GM12878 (cell line): ENCODE results near the gene IMMP2L. TPM values are rescaled to one million over a fixed set of nuclear protein-coding genes. Genes with fewer than 3 reads are reported as not detected.

Source experiments
- ATAC-seq: fragments of 200-7000 bp; cut with Tn5 transposase; 3 replicates; pipeline ENCODE4 v1.9.1; 2020; ENCODE audit warnings: mild to moderate bottlenecking, moderate library complexity
- BruUV-seq: library from RNA; stranded (reverse); fragments of 400-500 nt; replicated peaks from 2 replicates; lab custom pipeline; 2021; lab: Mats Ljungman, UMichigan
- CTCF ChIA-PET: fragments of 300-600 bp; sonication (Branson Sonifier 250); formaldehyde crosslinking; extraction: SDS; loops from one replicate; lab custom pipeline; 2021; ENCODE audit warnings: inconsistent platforms; lab: Yijun Ruan, JAX
- POLR2A ChIA-PET: fragments of 350-600 bp; formaldehyde crosslinking; extraction: SDS; loops from one replicate; lab custom pipeline; 2021; ENCODE audit warnings: inconsistent platforms; lab: Charles Lee
- RAD21 ChIA-PET: fragments of 300-600 bp; sonication (Branson Sonifier 250); formaldehyde crosslinking; loops from one replicate; lab custom pipeline; 2023; ENCODE audit warnings: antibody characterized with exemption; ENCODE audit not compliant: unreplicated experiment; lab: Charles Lee
- SMC1A ChIA-PET: fragments of 300-600 bp; sonication (Branson Sonifier 250); formaldehyde crosslinking; loops from one replicate; lab custom pipeline; 2023; ENCODE audit not compliant: unreplicated experiment, uncharacterized antibody; lab: Charles Lee
- DNase-seq: peaks from one replicate; pipeline ENCODE4 v3.0.0-alpha.2; 2011; ENCODE audit warnings: low read depth, low spot score
- FAIRE-seq: peaks from 3 replicates; lab custom pipeline; 2011; peaks lifted over from hg19 to GRCh38; lab: Jason Lieb, UNC
- H2AFZ ChIP-seq: 2 replicates; pipeline ENCODE4 v1.6.0; 2011; ENCODE audit warnings: low read depth, low read length, control low read depth; ENCODE audit not compliant: control insufficient read depth
- H3K27ac ChIP-seq: 2 replicates; pipeline ENCODE4 v1.5.1; 2011; ENCODE audit warnings: control low read depth; ENCODE audit not compliant: control insufficient read depth, insufficient read depth
- H3K27me3 ChIP-seq, 2 experiments: replicated peaks in 1 of 2; 2 replicates each; pipeline versions ENCODE4 v1.6.0 to v1.6.1; 2011; ENCODE audit warnings: low read length in 1 of 2; ENCODE audit not compliant: control insufficient read depth in 2 of 2, insufficient read depth in 2 of 2
- H3K36me3 ChIP-seq, 2 experiments: 2 replicates each; pipeline ENCODE4 v1.5.1; 2011; ENCODE audit warnings: low read length in 1 of 2; ENCODE audit not compliant: control insufficient read depth in 2 of 2, insufficient read depth in 2 of 2
- H3K4me1 ChIP-seq: 2 replicates; pipeline ENCODE4 v1.6.1; 2011; ENCODE audit warnings: mild to moderate bottlenecking, low read length, moderate library complexity, mixed read lengths; ENCODE audit not compliant: control insufficient read depth, insufficient read depth
- H3K4me2 ChIP-seq: 2 replicates; pipeline ENCODE4 v1.6.0; 2011; ENCODE audit warnings: control low read depth; ENCODE audit not compliant: control insufficient read depth, insufficient read depth
- H3K4me3 ChIP-seq: fragments of 200-600 bp; sonication (generic); 2 replicates; pipeline ENCODE4 v1.5.1; 2016
- H3K79me2 ChIP-seq: 2 replicates; pipeline ENCODE4 v1.6.0; 2011; ENCODE audit warnings: low read length; ENCODE audit not compliant: control insufficient read depth, insufficient read depth
- H3K9ac ChIP-seq: 2 replicates; pipeline ENCODE4 v1.8.0; 2011; ENCODE audit warnings: low read length, control low read depth, mixed read lengths; ENCODE audit not compliant: control insufficient read depth, insufficient read depth
- H3K9me3 ChIP-seq: replicated peaks from 3 replicates; pipeline ENCODE4 v1.5.1; 2011; ENCODE audit warnings: mild to moderate bottlenecking, low read length; ENCODE audit not compliant: control insufficient read depth, insufficient read depth
- H4K20me1 ChIP-seq: 2 replicates; pipeline ENCODE4 v1.6.0; 2011; ENCODE audit not compliant: control insufficient read depth, insufficient read depth
- BACH1 ChIP-seq: fragments of 450-650 bp; IDR thresholded peaks from 2 replicates; pipeline ENCODE4 v1.6.1; 2017; ENCODE audit warnings: mild to moderate bottlenecking, borderline replicate concordance
- CBX5 ChIP-seq: sonication (generic); IDR thresholded peaks from 2 replicates; pipeline ENCODE4 v1.6.1; 2016; ENCODE audit warnings: low read depth, moderate library complexity, mild to moderate bottlenecking, inconsistent platforms
- ELK1 ChIP-seq: IDR thresholded peaks from 2 replicates; pipeline ENCODE4 v1.6.1; 2012; ENCODE audit warnings: low read depth, low read length, improper control_type of control experiment
- MEF2A ChIP-seq: IDR thresholded peaks from 2 replicates; pipeline ENCODE4 v1.6.1; 2011; ENCODE audit warnings: low read depth, mild to moderate bottlenecking, low read length, moderate library complexity; ENCODE audit not compliant: insufficient read depth
- MTA3 ChIP-seq: IDR thresholded peaks from 2 replicates; pipeline ENCODE4 v1.6.1; 2012; ENCODE audit warnings: low read length, inconsistent platforms, borderline replicate concordance
- NR2F1 ChIP-seq: fragments of 450-650 bp; conservative IDR thresholded peaks from 2 replicates; pipeline ENCODE4 v1.6.1; 2017; ENCODE audit warnings: mild to moderate bottlenecking
- POLR2AphosphoS2 ChIP-seq: IDR thresholded peaks from 2 replicates; pipeline ENCODE4 v1.6.1; 2011; ENCODE audit warnings: low read depth, mild to moderate bottlenecking, low read length, improper control_type of control experiment, moderate library complexity
- RB1 ChIP-seq: fragments of 450-650 bp; formaldehyde crosslinking; IDR thresholded peaks from 2 replicates; pipeline ENCODE4 v1.6.1; 2017; ENCODE audit warnings: mild to moderate bottlenecking, borderline replicate concordance
- RFX5 ChIP-seq: IDR thresholded peaks from 2 replicates; pipeline ENCODE4 v1.6.1; 2011; ENCODE audit warnings: low read depth, low read length, improper control_type of control experiment
- SMAD5 ChIP-seq: IDR thresholded peaks from 2 replicates; pipeline ENCODE4 v1.6.1; 2016; ENCODE audit warnings: antibody characterized with exemption, low read depth
- SMC3 ChIP-seq: IDR thresholded peaks from 2 replicates; pipeline ENCODE4 v1.6.1; 2011; ENCODE audit warnings: low read length, improper control_type of control experiment, borderline replicate concordance
- STAT1 ChIP-seq: fragments of 450-650 bp; conservative IDR thresholded peaks from 2 replicates; pipeline ENCODE4 v1.6.1; 2014; ENCODE audit warnings: antibody characterized with exemption, mild to moderate bottlenecking
- TBL1XR1 ChIP-seq: IDR thresholded peaks from 2 replicates; pipeline ENCODE4 v1.6.1; 2012; ENCODE audit warnings: low read depth, low read length, improper control_type of control experiment
- WGBS: methylation state at CpG from one replicate; pipeline ENCODE4 v1.1.6; 2016; ENCODE audit warnings: low lambda C conversion rate; ENCODE audit not compliant: insufficient replicate concordance, insufficient coverage; ENCODE audit errors: missing lambda C conversion rate; 5-methylcytosine and 5-hydroxymethylcytosine counted together
- in situ Hi-C: fragments of 300-500 bp; cut with MboI; formaldehyde crosslinking; loops from 9 replicates; pipeline ENCODE4 v1.14.3; 2018; ENCODE audit warnings: mixed read lengths
- intact Hi-C: fragments of 100-400 bp; cut with micrococcal nuclease; formaldehyde crosslinking; loops from one replicate; pipeline ENCODE4 v1.14.2; 2022; ENCODE audit not compliant: unreplicated experiment
- polyA plus RNA-seq, 11 experiments: library from polyadenylated mRNA; depleted of rRNA in 4 of 11; unstranded in 6 of 11; stranded (reverse) in 5 of 11; fragments of >200 nt; fragmentation: Nextera tagmentation in 4 of 11; fragmentation: Illumina TruSeq in 1 of 11; extraction: Ambion mirVana in 4 of 11; extraction: Trizol in 1 of 11; gene quantifications; 1 replicate in 1 of 11; 2 replicates in 10 of 11; pipeline versions ENCODE4 v1.2.1 to v1.2.3, GENCODE V29; 2011 to 2016; ENCODE audit warnings: inconsistent platforms in 2 of 11, missing spikeins in 2 of 11, low read depth in 1 of 11
- total RNA-seq, 4 experiments: library from RNA; depleted of rRNA in 3 of 4; stranded (reverse); fragments of >200 nt in 3 of 4; fragmentation: Illumina TruSeq in 1 of 4; extraction: Trizol in 1 of 4; gene quantifications; 2 replicates each; pipeline versions ENCODE4 v1.2.1 to v1.2.3, GENCODE V29; 2013 to 2021
- TF ChIP-seq, protein P1 (sequence below): IDR thresholded peaks from 2 replicates; pipeline ENCODE4 v1.6.1; 2011; ENCODE audit warnings: borderline replicate concordance, low read depth, mild to moderate bottlenecking, moderate library complexity, mixed read lengths, low read length; ENCODE audit not compliant: insufficient read depth; ENCODE audit errors: extremely low read length
- TF ChIP-seq, protein P2 (sequence below): fragments of 450-650 bp; IDR thresholded peaks from 2 replicates; pipeline ENCODE4 v1.6.1; 2018; ENCODE audit warnings: mild to moderate bottlenecking, low read depth, moderate library complexity; ENCODE audit not compliant: partially characterized antibody

Gene IMMP2L
- total and polyA plus RNA-seq, 10 of the 15 experiments (the other 5 are each of a cell fraction or from before 2014, with no cell fraction given): 12.6 to 46.3 (median 19.6) TPM

- H3K79me2 ChIP-seq: no peaks in the 10 kb centered on the region
- ChIA-PET POLR2A (no interaction called here), RAD21 (no interaction called here)
- TF ChIP-seq STAT1 (no peak), SMAD5 (no peak), TBL1XR1 (no peak), RFX5 (no peak), MTA3 (no peak), POLR2AphosphoS2 (no peak)
- TF ChIP-seq, all 136 proteins: peak for 0
- no peak for ATAC-seq
- H3K4me3 ChIP-seq: no peak overlapping the region
- H3K4me2 ChIP-seq: no peak overlapping the region
- CTCF ChIA-PET: interaction anchor here (0.6 kb wide), 1 partner anchor 692 kb away, joined by 3 read pairs; no protein-coding TSS in a partner anchor
- no peak for DNase-seq
- no peak for FAIRE-seq
- no peaks in the 10 kb centered on the region for H3K9me3 ChIP-seq
- H3K9ac ChIP-seq: no peak overlapping the region
- in situ Hi-C loops (no loop called here), intact Hi-C loops (no loop called here)
- no peak overlapping the region for H2AFZ ChIP-seq
- SMC1A ChIA-PET: no interaction called here
- BruUV-seq: no TSS peak
- no peak overlapping the region for H3K27ac ChIP-seq
- no peaks in the 10 kb centered on the region for H4K20me1 ChIP-seq
- no peaks in the 10 kb centered on the region for H3K27me3 ChIP-seq
- no peaks in the 10 kb centered on the region for H3K36me3 ChIP-seq
- H3K4me1 ChIP-seq: no peaks in the 10 kb centered on the region
Observed at GRCh38 chr7:110880971-110881370, 681.3 kb downstream of the IMMP2L start.

GRCh38 chr7:110877016-110877415, 685.3 kb downstream of the IMMP2L start:
- Histone ChIP-seq H3K4me2 (no peak overlapping the region), H3K27me3 (no peaks in the 10 kb centered on the region), H3K79me2 (no peaks in the 10 kb centered on the region), H3K9me3 (no peaks in the 10 kb centered on the region), H3K4me3 (no peak overlapping the region), H3K4me1 (no peaks in the 10 kb centered on the region), H2AFZ (no peak overlapping the region), H3K36me3 (no peaks in the 10 kb centered on the region), H3K9ac (no peak overlapping the region), H4K20me1 (no peaks in the 10 kb centered on the region), H3K27ac (no peak overlapping the region)
- ChIA-PET POLR2A (no interaction called here), RAD21 (no interaction called here), SMC1A (no interaction called here), CTCF (no interaction called here)
- intact Hi-C loops: no loop called here
- in situ Hi-C loops: no loop called here
- 50% methylated on average over 1 of the region's 1 CpG for WGBS
- DNase-seq: no peak
- BruUV-seq: no TSS peak
- no peak for ATAC-seq
- no peak for FAIRE-seq
- TF ChIP-seq MEF2A: no peak
- no peak for TF ChIP-seq BACH1
- TF ChIP-seq, protein P1, sequence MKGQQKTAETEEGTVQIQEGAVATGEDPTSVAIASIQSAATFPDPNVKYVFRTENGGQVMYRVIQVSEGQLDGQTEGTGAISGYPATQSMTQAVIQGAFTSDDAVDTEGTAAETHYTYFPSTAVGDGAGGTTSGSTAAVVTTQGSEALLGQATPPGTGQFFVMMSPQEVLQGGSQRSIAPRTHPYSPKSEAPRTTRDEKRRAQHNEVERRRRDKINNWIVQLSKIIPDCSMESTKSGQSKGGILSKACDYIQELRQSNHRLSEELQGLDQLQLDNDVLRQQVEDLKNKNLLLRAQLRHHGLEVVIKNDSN: no peak
- TF ChIP-seq, protein P2, sequence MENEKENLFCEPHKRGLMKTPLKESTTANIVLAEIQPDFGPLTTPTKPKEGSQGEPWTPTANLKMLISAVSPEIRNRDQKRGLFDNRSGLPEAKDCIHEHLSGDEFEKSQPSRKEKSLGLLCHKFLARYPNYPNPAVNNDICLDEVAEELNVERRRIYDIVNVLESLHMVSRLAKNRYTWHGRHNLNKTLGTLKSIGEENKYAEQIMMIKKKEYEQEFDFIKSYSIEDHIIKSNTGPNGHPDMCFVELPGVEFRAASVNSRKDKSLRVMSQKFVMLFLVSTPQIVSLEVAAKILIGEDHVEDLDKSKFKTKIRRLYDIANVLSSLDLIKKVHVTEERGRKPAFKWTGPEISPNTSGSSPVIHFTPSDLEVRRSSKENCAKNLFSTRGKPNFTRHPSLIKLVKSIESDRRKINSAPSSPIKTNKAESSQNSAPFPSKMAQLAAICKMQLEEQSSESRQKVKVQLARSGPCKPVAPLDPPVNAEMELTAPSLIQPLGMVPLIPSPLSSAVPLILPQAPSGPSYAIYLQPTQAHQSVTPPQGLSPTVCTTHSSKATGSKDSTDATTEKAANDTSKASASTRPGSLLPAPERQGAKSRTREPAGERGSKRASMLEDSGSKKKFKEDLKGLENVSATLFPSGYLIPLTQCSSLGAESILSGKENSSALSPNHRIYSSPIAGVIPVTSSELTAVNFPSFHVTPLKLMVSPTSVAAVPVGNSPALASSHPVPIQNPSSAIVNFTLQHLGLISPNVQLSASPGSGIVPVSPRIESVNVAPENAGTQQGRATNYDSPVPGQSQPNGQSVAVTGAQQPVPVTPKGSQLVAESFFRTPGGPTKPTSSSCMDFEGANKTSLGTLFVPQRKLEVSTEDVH: no peak
- TF ChIP-seq SMC3: no peak
- TF ChIP-seq NR2F1: no peak
- no peak for TF ChIP-seq RB1
- TF ChIP-seq ELK1: no peak
- no peak for TF ChIP-seq CBX5
